Sigmoid colon (tissue), 7 donors: ENCODE data around the gene NBEAL1. TPM values are rescaled to one million over a fixed set of nuclear protein-coding genes. Genes with fewer than 3 reads are reported as not detected.
"Not testable (repeated sequence)": the region's sequence is repeated elsewhere in the genome, so short reads cannot be mapped to it uniquely, and the experiment has no call there.

Source experiments
- DNase-seq: peaks from one replicate; pipeline ENCODE4 v3.0.0-alpha.2; 2019
- H3K27ac ChIP-seq, 4 donors: fragments of 200-600 bp; sonication (generic); one replicate each; pipeline ENCODE4 v1.5.1; 2016 to 2019; ENCODE audit warnings: mild to moderate bottlenecking in 1 of 4
- H3K27me3 ChIP-seq, 3 donors: fragments of 200-600 bp; sonication (generic); one replicate each; pipeline ENCODE4 v1.5.1; 2019; ENCODE audit warnings: mild to moderate bottlenecking in 1 of 3
- H3K36me3 ChIP-seq, 4 donors: fragments of 200-600 bp; sonication (generic); one replicate each; pipeline ENCODE4 v1.5.1; 2016 to 2019
- H3K4me1 ChIP-seq, 4 donors: fragments of 200-600 bp; sonication (generic); one replicate each; pipeline ENCODE4 v1.5.1; 2017 to 2019
- H3K4me3 ChIP-seq, 4 donors: fragments of 200-600 bp; sonication (generic); one replicate each; pipeline ENCODE4 v1.5.1; 2017 to 2019; ENCODE audit warnings: mild to moderate bottlenecking in 2 of 4, moderate library complexity in 1 of 4
- H3K9me3 ChIP-seq, 4 donors: fragments of 200-600 bp in 3 of 4; sonication (generic) in 3 of 4; one replicate each; pipeline versions ENCODE4 v1.5.1 to v1.6.1; 2013 to 2019
- EP300 ChIP-seq, 4 donors: sonication (generic); formaldehyde crosslinking; IDR thresholded peaks; one replicate each; pipeline ENCODE4 v1.6.1; 2017; ENCODE audit warnings: antibody characterized with exemption in 4 of 4
- POLR2A ChIP-seq, 2 donors: fragments of 450-650 bp; IDR thresholded peaks; one replicate each; pipeline ENCODE4 v1.6.1; 2016; ENCODE audit warnings: antibody characterized with exemption in 2 of 2, mild to moderate bottlenecking in 2 of 2, moderate library complexity in 2 of 2
- POLR2AphosphoS5 ChIP-seq, 4 donors: sonication (generic); formaldehyde crosslinking; IDR thresholded peaks; one replicate each; pipeline ENCODE4 v1.6.1; 2017; ENCODE audit warnings: antibody characterized with exemption in 4 of 4
- WGBS, 2 donors: extraction: QIAGEN DNeasy Blood & Tissue Kit; methylation state at CpG; one replicate each; pipeline ENCODE4 v1.1.7; 2013; 5-methylcytosine and 5-hydroxymethylcytosine counted together
- intact Hi-C: fragments of 100-400 bp; cut with DNase I; formaldehyde crosslinking; loops from one replicate; pipeline ENCODE4 v1.15.1; 2023
- polyA plus RNA-seq, 3 donors: library from polyadenylated mRNA; stranded (reverse); fragments of 200-250 nt; gene quantifications; one replicate each; pipeline ENCODE4 v1.2.3, GENCODE V29; 2013
- total RNA-seq, 4 donors: library from RNA; depleted of rRNA; stranded (reverse); fragments of >200 nt; gene quantifications; one replicate each; pipeline ENCODE4 v1.1.0, GENCODE V29; 2016
- TF ChIP-seq, protein P1 (sequence below), 4 experiments: fragments of 450-650 bp in 3 of 4; fragments of 200-600 bp in 1 of 4; IDR thresholded peaks; one replicate each; pipeline ENCODE4 v1.5.1; 2016 to 2019; ENCODE audit warnings: antibody characterized with exemption in 4 of 4, mild to moderate bottlenecking in 3 of 4, moderate library complexity in 2 of 4
- donor health status: healthy with polysubstance abuse.
- donor health status: Bipolar disorder and iron deficiency.
- donor health status: healthy.

The NBEAL1 gene
- total and polyA plus RNA-seq, 7 donors = 8.5 to 39.1 (median 22.7) TPM

- Histone ChIP-seq H3K27me3 (no peaks in the 10 kb centered on the region), H3K9me3 (no peaks in the 10 kb centered on the region), H3K4me3 (no peak overlapping the region), H3K36me3 (no peaks in the 10 kb centered on the region), H3K4me1 (peaks cover 0 to 13% (median 0%) of the 10 kb centered on the region in 4 donors), H3K27ac (no peak overlapping the region)
- intact Hi-C loops = no loop called here
- DNase-seq = no peak
- 13 to 55% methylated on average over 3 of the region's 3 CpGs for WGBS, 2 donors
- TF ChIP-seq EP300 (IDR thresholded peaks at IDR 0.05) = no peak
- TF ChIP-seq POLR2A (IDR thresholded peaks at IDR 0.05) = no peak
- no peak for TF ChIP-seq POLR2AphosphoS5 (IDR thresholded peaks at IDR 0.05)
- TF ChIP-seq, protein P1, sequence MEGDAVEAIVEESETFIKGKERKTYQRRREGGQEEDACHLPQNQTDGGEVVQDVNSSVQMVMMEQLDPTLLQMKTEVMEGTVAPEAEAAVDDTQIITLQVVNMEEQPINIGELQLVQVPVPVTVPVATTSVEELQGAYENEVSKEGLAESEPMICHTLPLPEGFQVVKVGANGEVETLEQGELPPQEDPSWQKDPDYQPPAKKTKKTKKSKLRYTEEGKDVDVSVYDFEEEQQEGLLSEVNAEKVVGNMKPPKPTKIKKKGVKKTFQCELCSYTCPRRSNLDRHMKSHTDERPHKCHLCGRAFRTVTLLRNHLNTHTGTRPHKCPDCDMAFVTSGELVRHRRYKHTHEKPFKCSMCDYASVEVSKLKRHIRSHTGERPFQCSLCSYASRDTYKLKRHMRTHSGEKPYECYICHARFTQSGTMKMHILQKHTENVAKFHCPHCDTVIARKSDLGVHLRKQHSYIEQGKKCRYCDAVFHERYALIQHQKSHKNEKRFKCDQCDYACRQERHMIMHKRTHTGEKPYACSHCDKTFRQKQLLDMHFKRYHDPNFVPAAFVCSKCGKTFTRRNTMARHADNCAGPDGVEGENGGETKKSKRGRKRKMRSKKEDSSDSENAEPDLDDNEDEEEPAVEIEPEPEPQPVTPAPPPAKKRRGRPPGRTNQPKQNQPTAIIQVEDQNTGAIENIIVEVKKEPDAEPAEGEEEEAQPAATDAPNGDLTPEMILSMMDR (IDR thresholded peaks at IDR 0.05) = no peak
Measured at GRCh38 chr2:203035879-203036470, 21.3 kb downstream of the NBEAL1 start.

DNA sequence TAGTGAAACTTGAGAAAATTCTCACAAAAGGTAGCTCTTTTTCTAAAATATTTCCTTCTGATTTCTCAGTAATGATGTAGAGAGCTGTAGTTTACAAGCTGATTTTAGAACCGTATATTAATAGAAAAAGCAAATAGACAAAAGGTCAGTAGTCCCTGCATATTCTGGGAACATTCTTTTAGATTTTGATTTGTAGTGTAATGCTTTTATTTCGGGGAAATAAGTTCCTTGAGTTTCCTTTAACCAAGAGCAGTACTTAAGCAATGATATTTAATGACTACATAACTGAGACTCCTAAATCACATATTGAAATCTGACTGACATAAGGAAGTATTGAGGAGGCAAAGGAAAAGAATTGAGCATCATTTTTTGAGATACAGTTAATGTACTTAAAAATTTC, 22.4 kb downstream of the NBEAL1 start:
- no peak for TF ChIP-seq POLR2AphosphoS5 (IDR thresholded peaks at IDR 0.05)
- no peak for TF ChIP-seq POLR2A (IDR thresholded peaks at IDR 0.05)
- TF ChIP-seq EP300 (IDR thresholded peaks at IDR 0.05) = no peak
- TF ChIP-seq, protein P1 (IDR thresholded peaks at IDR 0.05) = no peak
- peaks cover 0 to 3% (median 1%) of the 10 kb centered on the region in 4 donors for H3K36me3 ChIP-seq
- no peaks in the 10 kb centered on the region for H3K27me3 ChIP-seq
- intact Hi-C loops = no loop called here
- H3K4me1 ChIP-seq = peaks cover 0 to 13% (median 0%) of the 10 kb centered on the region in 4 donors
- H3K27ac ChIP-seq = peak overlapping the region in 1 of 4 donors; percentile 5
- 43 to 76% methylated on average over 2 of the region's 2 CpGs for WGBS, 2 donors
- H3K9me3 ChIP-seq = no peaks in the 10 kb centered on the region
- no peak overlapping the region for H3K4me3 ChIP-seq
- DNase-seq = no peak

GRCh38 chr2:203038586-203038985, 23.9 kb downstream of the NBEAL1 start:
- Histone ChIP-seq H3K27me3 (no peaks in the 10 kb centered on the region), H3K4me1 (peaks cover 0 to 13% (median 0%) of the 10 kb centered on the region in 4 donors), H3K9me3 (no peaks in the 10 kb centered on the region), H3K27ac (no peak overlapping the region), H3K4me3 (no peak overlapping the region), H3K36me3 (peaks cover 0 to 9% (median 6%) of the 10 kb centered on the region in 4 donors)
- no peak for TF ChIP-seq POLR2AphosphoS5 (IDR thresholded peaks at IDR 0.05)
- TF ChIP-seq EP300 (IDR thresholded peaks at IDR 0.05) = no peak
- TF ChIP-seq, protein P1 (IDR thresholded peaks at IDR 0.05) = no peak
- TF ChIP-seq POLR2A (IDR thresholded peaks at IDR 0.05) = no peak
- intact Hi-C loops = no loop called here
- DNase-seq = no peak
- 95% methylated on average over 6 of the region's 6 CpGs for WGBS, 2 donors

DNA sequence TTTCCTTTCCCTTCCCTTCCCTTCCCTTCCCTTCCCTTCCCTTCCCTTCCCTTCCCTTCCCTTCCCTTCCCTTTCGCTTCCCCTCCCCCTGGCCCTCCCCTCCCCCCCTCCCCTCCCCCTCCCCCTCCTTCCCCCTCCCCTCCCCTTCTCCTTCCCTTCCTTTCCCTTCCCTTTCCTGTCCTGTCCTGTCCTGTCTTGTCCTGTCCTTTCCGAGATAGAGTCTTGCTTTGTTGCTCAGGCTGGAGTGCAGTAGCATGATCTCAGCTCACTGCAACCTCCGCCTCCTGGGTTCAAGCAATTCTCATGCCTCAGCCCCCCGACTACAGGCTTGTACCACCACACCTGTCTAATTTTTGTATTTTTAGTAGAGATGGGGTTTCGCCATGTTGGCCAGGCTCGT, 24.5 kb downstream of the NBEAL1 start:
- H3K36me3 ChIP-seq, H3K4me3 ChIP-seq, H3K27me3 ChIP-seq, H3K9me3 ChIP-seq, intact Hi-C loops, H3K27ac ChIP-seq, DNase-seq: not testable (repeated sequence)
- WGBS, 2 donors = 85 to 86% methylated on average over 6 of the region's 6 CpGs
- peaks cover 0 to 13% (median 0%) of the 10 kb centered on the region in 4 donors for H3K4me1 ChIP-seq

- H3K4me1 ChIP-seq = peaks cover 0 to 10% (median 0%) of the 10 kb centered on the region in 4 donors
- H3K27me3 ChIP-seq = no peaks in the 10 kb centered on the region
- WGBS, 2 donors = 28 to 69% methylated on average over 2 of the region's 2 CpGs
- no peak overlapping the region for H3K4me3 ChIP-seq
- H3K36me3 ChIP-seq = peaks cover 0 to 9% (median 6%) of the 10 kb centered on the region in 4 donors
- H3K27ac ChIP-seq = no peak overlapping the region
- no peak for DNase-seq
- no peak for TF ChIP-seq EP300 (IDR thresholded peaks at IDR 0.05)
- TF ChIP-seq POLR2AphosphoS5 (IDR thresholded peaks at IDR 0.05) = no peak
- TF ChIP-seq, protein P1 (IDR thresholded peaks at IDR 0.05) = no peak
- no peak for TF ChIP-seq POLR2A (IDR thresholded peaks at IDR 0.05)
- intact Hi-C loops = no loop called here
- no peaks in the 10 kb centered on the region for H3K9me3 ChIP-seq
Measured at GRCh38 chr2:203040966-203041521, 26.4 kb downstream of the NBEAL1 start.
